LNCaP clone FGC (cell line): ENCODE results near the gene CNST.
"Not testable (repeated sequence)": the region's sequence is repeated elsewhere in the genome, so short reads cannot be mapped to it uniquely, and the experiment has no call there.

Source experiments
- DNase-seq: peaks from one replicate; pipeline ENCODE4 v3.0.0-alpha.2; 2011; ENCODE audit warnings: low read depth
- H3K4me3 ChIP-seq: 2 replicates; pipeline ENCODE4 v1.5.1; 2011; ENCODE audit warnings: mild to moderate bottlenecking, low read depth, low read length, control low read depth
- CTCF ChIP-seq: IDR thresholded peaks from 2 replicates; pipeline ENCODE4 v1.5.1; 2012; ENCODE audit warnings: mild to moderate bottlenecking; ENCODE audit not compliant: control insufficient read depth, insufficient read depth; ENCODE audit errors: extremely low read depth

Gene CNST

GRCh38 chr1:246632281-246633168, 66.3 kb downstream of the CNST start:
- H3K4me3 ChIP-seq, result no peak overlapping the region
- no peak for DNase-seq
- no peak for TF ChIP-seq CTCF

GRCh38 chr1:246634659-246635058, 68.4 kb downstream of the CNST start:
- not testable (repeated sequence) for H3K4me3 ChIP-seq, DNase-seq

- no peak for DNase-seq
- no peak overlapping the region for H3K4me3 ChIP-seq
- no peak for TF ChIP-seq CTCF
These were observed 72.8 kb downstream of the CNST start for GRCh38 chr1:246638941-246639655.

GRCh38 chr1:246639732-246640131, 73.5 kb downstream of the CNST start:
- H3K4me3 ChIP-seq, result no peak overlapping the region
- TF ChIP-seq CTCF, result no peak
- DNase-seq, result no peak

GRCh38 chr1:246640747-246641146, 74.5 kb downstream of the CNST start:
- H3K4me3 ChIP-seq, result no peak overlapping the region
- no peak for TF ChIP-seq CTCF
- no peak for DNase-seq

GRCh38 chr1:246641394-246641793, 75.1 kb downstream of the CNST start:
- H3K4me3 ChIP-seq, result no peak overlapping the region
- DNase-seq, result no peak
- no peak for TF ChIP-seq CTCF

- no peak overlapping the region for H3K4me3 ChIP-seq
- DNase-seq, result no peak
- no peak for TF ChIP-seq CTCF
These were observed 76.5 kb downstream of the CNST start for GRCh38 chr1:246642719-246643118.
